CD4-positive, alpha-beta T cell (primary cell): Measurements from ENCODE around the gene RAPGEF2. TPM values are rescaled to one million over a fixed set of nuclear protein-coding genes. Genes with fewer than 3 reads are reported as not detected.

Source experiments
- ATAC-seq: fragments of 200-7000 bp; cut with Tn5 transposase; one replicate; pipeline ENCODE4 v1.10.0; 2022; ENCODE audit warnings: mild to moderate bottlenecking; ENCODE audit not compliant: poor library complexity
- CTCF ChIA-PET: fragments of 350-600 bp; sonication (Branson Sonifier 250); formaldehyde crosslinking; loops from one replicate; lab custom pipeline; 2021; ENCODE audit warnings: antibody characterized with exemption, inconsistent platforms; lab: Charles Lee
- POLR2A ChIA-PET: fragments of 350-600 bp; sonication (Branson Sonifier 250); formaldehyde crosslinking; loops from one replicate; lab custom pipeline; 2021; ENCODE audit warnings: antibody characterized with exemption, inconsistent platforms; lab: Charles Lee
- DNase-seq, 14 experiments: peaks; one replicate each; pipeline ENCODE4 v3.0.0-alpha.2; 2013 to 2020; ENCODE audit warnings: mixed read lengths in 2 of 14
- H3K27ac ChIP-seq, 2 donors: one replicate each; pipeline versions ENCODE4 v1.5.1 to v1.7.0; 2013; ENCODE audit warnings: low read length in 2 of 2, low read depth in 1 of 2, mild to moderate bottlenecking in 1 of 2
- H3K27me3 ChIP-seq, 2 experiments: 1 replicate in 1 of 2; 2 replicates in 1 of 2; pipeline versions ENCODE4 v1.6.1 to v1.7.0; 2013; ENCODE audit warnings: low read length in 2 of 2, control low read depth in 1 of 2, mild to moderate bottlenecking in 1 of 2, moderate library complexity in 1 of 2; ENCODE audit not compliant: insufficient read depth in 2 of 2, control insufficient read depth in 1 of 2
- H3K36me3 ChIP-seq: one replicate; pipeline ENCODE4 v1.6.1; 2013; ENCODE audit warnings: low read length, control low read depth; ENCODE audit not compliant: insufficient read depth
- H3K4me1 ChIP-seq: one replicate; pipeline ENCODE4 v1.6.1; 2013; ENCODE audit warnings: low read length, control low read depth; ENCODE audit not compliant: insufficient read depth
- H3K4me3 ChIP-seq: one replicate; pipeline ENCODE4 v1.5.1; 2013; ENCODE audit warnings: mild to moderate bottlenecking, low read length, moderate library complexity
- H3K9me3 ChIP-seq, 2 experiments: 1 replicate in 1 of 2; 2 replicates in 1 of 2; pipeline versions ENCODE4 v1.6.1 to v1.7.0; 2013; ENCODE audit warnings: low read length in 2 of 2, mild to moderate bottlenecking in 2 of 2, control low read depth in 1 of 2, moderate library complexity in 1 of 2; ENCODE audit not compliant: control insufficient read depth in 1 of 2, insufficient read depth in 1 of 2
- H3K27ac Mint-ChIP-seq: one replicate; pipeline ENCODE4 v1.8.0; 2020; ENCODE audit warnings: mixed read lengths
- H3K27me3 Mint-ChIP-seq: one replicate; pipeline ENCODE4 v1.8.0; 2021; ENCODE audit warnings: mixed read lengths
- H3K36me3 Mint-ChIP-seq: one replicate; pipeline ENCODE4 v1.8.0; 2021; ENCODE audit warnings: low read depth, mixed read lengths
- H3K4me1 Mint-ChIP-seq: one replicate; pipeline ENCODE4 v1.8.0; 2021; ENCODE audit warnings: low read depth, mixed read lengths
- H3K4me3 Mint-ChIP-seq: one replicate; pipeline ENCODE4 v1.8.0; 2020; ENCODE audit warnings: mild to moderate bottlenecking, mixed read lengths
- H3K9me3 Mint-ChIP-seq: one replicate; pipeline ENCODE4 v1.8.0; 2020; ENCODE audit warnings: mixed read lengths
- intact Hi-C, 2 experiments: fragments of 100-400 bp; cut with DNase I in 1 of 2; cut with micrococcal nuclease in 1 of 2; formaldehyde crosslinking; loops; one replicate each; pipeline versions ENCODE4 v1.15.1 to v1.9.0; 2023 to 2025; cut with DNase I, micrococcal nuclease
- total RNA-seq, 174 experiments: library from RNA in 2 of 174; stranded (reverse) in 2 of 174; gene quantifications; one replicate each; pipeline ENCODE4 v1.2.3 and lab custom pipeline; 2021 to 2026
- TF ChIP-seq, protein P1 (sequence below): fragments of 200-600 bp; IDR thresholded peaks from one replicate; pipeline ENCODE4 v1.8.0; 2022; ENCODE audit warnings: antibody characterized with exemption, mild to moderate bottlenecking

RAPGEF2 gene
- total RNA-seq, 2 experiments from 2014 or later, result 25.6 to 26.4 TPM

DNA sequence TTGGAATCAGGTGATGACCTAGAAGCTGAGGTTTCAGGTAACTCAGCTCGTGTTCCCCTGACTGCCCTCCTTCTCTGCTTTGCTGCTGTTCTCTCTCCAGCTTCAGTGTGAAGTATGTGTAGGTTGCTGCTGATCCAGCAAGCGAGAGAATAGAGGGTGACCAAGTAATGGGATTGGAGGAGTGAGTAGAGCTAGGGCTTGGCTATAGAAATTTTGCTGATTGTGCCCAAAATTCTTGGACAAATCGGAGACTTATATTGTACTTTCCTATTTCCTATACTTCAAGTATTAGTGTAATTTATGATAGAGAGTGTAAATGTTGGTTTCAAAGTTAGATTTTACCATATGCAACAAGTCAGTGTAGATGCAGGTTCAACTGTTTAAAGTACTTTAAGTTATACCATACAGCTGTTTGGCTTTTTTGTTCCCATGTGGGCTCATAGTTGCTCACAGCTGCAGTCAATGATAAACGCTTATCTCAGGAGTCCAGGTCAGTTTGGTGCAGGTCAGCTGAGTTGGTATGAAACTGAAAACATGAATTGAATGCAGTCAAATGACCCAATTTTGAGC, 48.0 kb downstream of the RAPGEF2 start:
- H3K4me1 ChIP-seq, result no peaks in the 10 kb centered on the region
- no peak overlapping the region for H3K27ac Mint-ChIP-seq
- H3K9me3 ChIP-seq, result no peaks in the 10 kb centered on the region
- H3K27me3 Mint-ChIP-seq, result no peaks in the 10 kb centered on the region
- H3K36me3 Mint-ChIP-seq, result no peaks in the 10 kb centered on the region
- no peaks in the 10 kb centered on the region for H3K36me3 ChIP-seq
- no peak for ATAC-seq
- no peaks in the 10 kb centered on the region for H3K27me3 ChIP-seq
- DNase-seq, result no peak
- H3K4me1 Mint-ChIP-seq, result no peaks in the 10 kb centered on the region
- intact Hi-C loops, result no loop called here
- TF ChIP-seq, protein P1, sequence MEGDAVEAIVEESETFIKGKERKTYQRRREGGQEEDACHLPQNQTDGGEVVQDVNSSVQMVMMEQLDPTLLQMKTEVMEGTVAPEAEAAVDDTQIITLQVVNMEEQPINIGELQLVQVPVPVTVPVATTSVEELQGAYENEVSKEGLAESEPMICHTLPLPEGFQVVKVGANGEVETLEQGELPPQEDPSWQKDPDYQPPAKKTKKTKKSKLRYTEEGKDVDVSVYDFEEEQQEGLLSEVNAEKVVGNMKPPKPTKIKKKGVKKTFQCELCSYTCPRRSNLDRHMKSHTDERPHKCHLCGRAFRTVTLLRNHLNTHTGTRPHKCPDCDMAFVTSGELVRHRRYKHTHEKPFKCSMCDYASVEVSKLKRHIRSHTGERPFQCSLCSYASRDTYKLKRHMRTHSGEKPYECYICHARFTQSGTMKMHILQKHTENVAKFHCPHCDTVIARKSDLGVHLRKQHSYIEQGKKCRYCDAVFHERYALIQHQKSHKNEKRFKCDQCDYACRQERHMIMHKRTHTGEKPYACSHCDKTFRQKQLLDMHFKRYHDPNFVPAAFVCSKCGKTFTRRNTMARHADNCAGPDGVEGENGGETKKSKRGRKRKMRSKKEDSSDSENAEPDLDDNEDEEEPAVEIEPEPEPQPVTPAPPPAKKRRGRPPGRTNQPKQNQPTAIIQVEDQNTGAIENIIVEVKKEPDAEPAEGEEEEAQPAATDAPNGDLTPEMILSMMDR, result no peak
- no peak overlapping the region for H3K4me3 Mint-ChIP-seq
- ChIA-PET POLR2A (no interaction called here), CTCF (interaction anchor here (1.3 to 1.6 kb wide), 2 partner anchors 11 to 25 kb away, joined by 3 read pairs; no protein-coding TSS in a partner anchor)
- no peak overlapping the region for H3K4me3 ChIP-seq
- H3K9me3 Mint-ChIP-seq, result no peaks in the 10 kb centered on the region
- H3K27ac ChIP-seq, result no peak overlapping the region

DNA sequence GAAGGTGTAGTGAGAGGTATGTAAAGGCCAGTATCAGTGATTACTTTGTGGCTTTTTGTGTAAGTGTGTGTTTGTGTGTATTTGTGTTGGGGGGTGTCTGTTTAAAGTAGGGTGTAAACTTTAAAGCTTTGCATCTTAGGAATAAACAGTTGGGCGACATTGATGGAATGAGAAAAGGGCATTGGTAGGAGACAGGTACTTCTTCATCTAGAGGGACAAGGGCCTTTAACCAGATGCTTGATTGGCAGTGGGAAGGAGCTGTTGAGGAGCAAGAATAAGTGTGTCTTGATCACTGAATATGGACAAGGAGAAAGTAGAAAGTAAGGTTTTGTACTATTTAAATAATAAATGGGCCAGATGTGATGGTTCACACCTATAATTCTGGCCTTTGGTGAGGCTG, 48.8 kb downstream of the RAPGEF2 start:
- Histone ChIP-seq H3K4me3 (no peak overlapping the region), H3K27me3 (no peaks in the 10 kb centered on the region), H3K36me3 (no peaks in the 10 kb centered on the region), H3K27ac (no peak overlapping the region), H3K4me1 (no peaks in the 10 kb centered on the region), H3K9me3 (no peaks in the 10 kb centered on the region)
- TF ChIP-seq, protein P1, result no peak
- H3K27ac Mint-ChIP-seq, result no peak overlapping the region
- no peaks in the 10 kb centered on the region for H3K27me3 Mint-ChIP-seq
- no peak for DNase-seq
- ATAC-seq, result no peak
- H3K36me3 Mint-ChIP-seq, result no peaks in the 10 kb centered on the region
- H3K4me1 Mint-ChIP-seq, result no peaks in the 10 kb centered on the region
- H3K9me3 Mint-ChIP-seq, result no peaks in the 10 kb centered on the region
- ChIA-PET POLR2A (no interaction called here), CTCF (interaction anchor here (0.8 to 1.6 kb wide), 3 partner anchors 9 to 24 kb away, joined by 3 read pairs; no protein-coding TSS in a partner anchor)
- intact Hi-C loops, result no loop called here
- no peak overlapping the region for H3K4me3 Mint-ChIP-seq

DNA sequence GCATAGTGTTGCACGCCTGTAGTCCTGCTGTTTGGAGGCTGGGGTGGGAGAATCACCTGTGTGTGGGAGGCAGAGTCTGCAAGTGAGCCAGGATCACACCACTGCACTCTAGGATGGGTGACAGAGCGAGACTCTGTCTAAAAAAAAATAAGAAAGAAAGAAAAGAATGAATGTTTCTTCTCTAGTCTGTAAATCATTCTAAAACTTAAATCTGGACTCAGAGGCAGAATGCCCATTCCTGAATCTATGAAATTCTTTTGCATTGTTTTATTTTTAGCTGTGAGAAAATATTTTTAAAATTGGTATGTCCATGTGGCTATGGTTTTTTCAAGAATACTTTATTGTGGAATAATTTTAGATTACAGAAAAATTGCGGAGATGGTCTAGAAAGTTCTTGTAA, 49.3 kb downstream of the RAPGEF2 start:
- H3K4me1 ChIP-seq, result no peaks in the 10 kb centered on the region
- POLR2A ChIA-PET, result no interaction called here
- no peaks in the 10 kb centered on the region for H3K36me3 Mint-ChIP-seq
- H3K27ac Mint-ChIP-seq, result no peak overlapping the region
- ATAC-seq (no peak), DNase-seq (no peak)
- H3K9me3 ChIP-seq, result no peaks in the 10 kb centered on the region
- H3K27ac ChIP-seq, result no peak overlapping the region
- H3K27me3 Mint-ChIP-seq, result no peaks in the 10 kb centered on the region
- H3K9me3 Mint-ChIP-seq, result no peaks in the 10 kb centered on the region
- CTCF ChIA-PET, result interaction anchor here (0.8 to 1.3 kb wide), 2 partner anchors 10 kb away, joined by 3 read pairs; no protein-coding TSS in a partner anchor
- TF ChIP-seq, protein P1, result no peak
- H3K4me3 Mint-ChIP-seq, result no peak overlapping the region
- no peak overlapping the region for H3K4me3 ChIP-seq
- H3K27me3 ChIP-seq, result no peaks in the 10 kb centered on the region
- H3K36me3 ChIP-seq, result no peaks in the 10 kb centered on the region
- intact Hi-C loops, result no loop called here
- H3K4me1 Mint-ChIP-seq, result no peaks in the 10 kb centered on the region
